Esophagus muscularis mucosa (tissue), 3 donors: ENCODE data around the gene RCC1.

ENCODE experiments used
- POLR2AphosphoS5 ChIP-seq, 2 donors: sonication (generic); formaldehyde crosslinking; IDR thresholded peaks; one replicate each; pipeline ENCODE4 v1.6.1; 2017; ENCODE audit warnings: antibody characterized with exemption in 2 of 2
- TF ChIP-seq, protein P1 (sequence below), 3 experiments: fragments of 200-600 bp in 2 of 3; fragments of 450-650 bp in 1 of 3; sonication (generic) in 2 of 3; IDR thresholded peaks; one replicate each; pipeline ENCODE4 v1.5.1; 2017 to 2019; ENCODE audit warnings: antibody characterized with exemption in 3 of 3, mild to moderate bottlenecking in 2 of 3, moderate library complexity in 1 of 3

DNA sequence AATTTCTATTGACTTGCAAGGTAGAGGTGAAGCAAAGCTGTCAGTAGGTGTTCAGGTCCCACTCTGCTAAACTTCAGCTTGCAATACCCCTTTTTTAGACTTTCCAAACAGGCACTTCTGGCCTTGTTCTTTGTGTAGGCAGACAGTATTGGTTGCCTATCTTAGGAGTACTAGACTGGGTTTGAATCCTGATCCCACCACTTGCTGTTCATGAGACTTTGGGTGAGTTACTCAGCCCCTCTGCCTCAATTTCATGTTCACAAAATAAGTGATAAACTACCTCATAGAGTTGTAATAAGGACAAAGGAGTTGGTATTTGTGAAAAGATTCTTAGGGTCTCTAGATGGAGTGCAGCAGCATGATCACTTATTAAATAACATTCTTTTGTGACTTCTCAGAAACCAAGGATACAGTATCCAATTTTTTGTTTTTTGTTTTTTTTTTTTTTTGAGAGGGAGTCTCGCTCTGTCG is 5.2 kb downstream of the RCC1 start:
- TF ChIP-seq, protein P1, sequence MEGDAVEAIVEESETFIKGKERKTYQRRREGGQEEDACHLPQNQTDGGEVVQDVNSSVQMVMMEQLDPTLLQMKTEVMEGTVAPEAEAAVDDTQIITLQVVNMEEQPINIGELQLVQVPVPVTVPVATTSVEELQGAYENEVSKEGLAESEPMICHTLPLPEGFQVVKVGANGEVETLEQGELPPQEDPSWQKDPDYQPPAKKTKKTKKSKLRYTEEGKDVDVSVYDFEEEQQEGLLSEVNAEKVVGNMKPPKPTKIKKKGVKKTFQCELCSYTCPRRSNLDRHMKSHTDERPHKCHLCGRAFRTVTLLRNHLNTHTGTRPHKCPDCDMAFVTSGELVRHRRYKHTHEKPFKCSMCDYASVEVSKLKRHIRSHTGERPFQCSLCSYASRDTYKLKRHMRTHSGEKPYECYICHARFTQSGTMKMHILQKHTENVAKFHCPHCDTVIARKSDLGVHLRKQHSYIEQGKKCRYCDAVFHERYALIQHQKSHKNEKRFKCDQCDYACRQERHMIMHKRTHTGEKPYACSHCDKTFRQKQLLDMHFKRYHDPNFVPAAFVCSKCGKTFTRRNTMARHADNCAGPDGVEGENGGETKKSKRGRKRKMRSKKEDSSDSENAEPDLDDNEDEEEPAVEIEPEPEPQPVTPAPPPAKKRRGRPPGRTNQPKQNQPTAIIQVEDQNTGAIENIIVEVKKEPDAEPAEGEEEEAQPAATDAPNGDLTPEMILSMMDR (IDR thresholded peaks at IDR 0.05): no peak
- no peak for TF ChIP-seq POLR2AphosphoS5 (IDR thresholded peaks at IDR 0.05)
